ENCODE results near the gene ESYT3. TPM values are rescaled to one million over a fixed set of nuclear protein-coding genes. Genes with fewer than 3 reads are reported as not detected.

The ESYT3 gene
- total RNA-seq, 1 experiment from 2014 or later, result 2.6 TPM

GRCh38 chr3:138389144-138389601 lies 45.2 kb upstream of the ESYT3 start:
- peak; percentile 22 for ATAC-seq
- POLR2A ChIA-PET, result no interaction called here
- intact Hi-C loops (cut with micrococcal nuclease; ENCODE audit: unreplicated experiment), result no loop called here

DNA sequence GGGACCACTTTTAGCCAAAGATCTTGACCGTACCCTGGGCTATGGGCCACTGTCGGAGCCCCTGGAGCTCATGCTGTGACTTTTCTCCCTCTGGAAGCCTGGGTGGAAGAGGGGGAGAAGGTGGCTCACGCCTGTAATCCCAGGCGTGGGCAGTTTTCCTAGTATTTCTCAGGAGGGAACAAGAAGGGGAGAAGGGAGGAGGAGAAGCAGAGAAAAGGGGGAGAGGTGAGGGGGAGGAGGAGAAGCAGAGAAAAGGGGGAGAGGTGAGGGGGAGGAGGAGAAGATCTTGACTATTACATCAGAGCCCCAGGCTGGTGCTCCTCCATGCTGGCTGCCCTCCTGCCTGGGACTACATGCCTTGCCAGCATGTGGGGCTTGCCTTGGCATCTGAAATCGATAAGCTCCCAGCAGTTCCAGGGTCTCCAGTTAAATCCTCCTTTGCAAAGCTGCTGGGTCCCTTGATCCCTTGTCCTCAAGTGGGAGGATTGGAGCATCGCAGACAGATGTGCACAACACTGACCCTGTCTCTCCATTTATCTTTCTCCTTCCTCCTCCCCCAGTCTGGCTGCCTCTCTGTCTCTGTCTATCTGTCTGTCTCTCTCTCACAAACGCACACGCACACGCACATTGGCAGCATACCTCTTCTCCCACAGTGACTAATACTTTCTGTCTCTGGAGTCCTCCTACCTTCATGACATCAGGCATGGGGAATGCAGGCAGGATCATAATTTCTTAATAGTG lies 44.4 kb upstream of the ESYT3 start:
- Histone ChIP-seq H3K4me3 (ENCODE audit: low read depth in 2 of 2, low read length in 2 of 2) (no peak overlapping the region), H3K4me1 (ENCODE audit: control insufficient read depth, insufficient read depth, low read length) (peaks cover 6% of the 10 kb centered on the region), H3K27ac (ENCODE audit: low read length) (no peak overlapping the region), H3K36me3 (ENCODE audit: control insufficient read depth, insufficient read depth, low read length) (no peaks in the 10 kb centered on the region), H3K27me3 (ENCODE audit: control insufficient read depth, insufficient read depth, low read length) (no peaks in the 10 kb centered on the region), H3K9me3 (ENCODE audit: control insufficient read depth, insufficient read depth, low read depth, low read length) (no peaks in the 10 kb centered on the region)
- DNase-seq (ENCODE audit: low read depth, low spot score) (peak; percentile 7), ATAC-seq (peak; percentile 86)
- no peak for TF ChIP-seq CTCF (IDR thresholded peaks at IDR 0.05)
- TF ChIP-seq, protein P1, sequence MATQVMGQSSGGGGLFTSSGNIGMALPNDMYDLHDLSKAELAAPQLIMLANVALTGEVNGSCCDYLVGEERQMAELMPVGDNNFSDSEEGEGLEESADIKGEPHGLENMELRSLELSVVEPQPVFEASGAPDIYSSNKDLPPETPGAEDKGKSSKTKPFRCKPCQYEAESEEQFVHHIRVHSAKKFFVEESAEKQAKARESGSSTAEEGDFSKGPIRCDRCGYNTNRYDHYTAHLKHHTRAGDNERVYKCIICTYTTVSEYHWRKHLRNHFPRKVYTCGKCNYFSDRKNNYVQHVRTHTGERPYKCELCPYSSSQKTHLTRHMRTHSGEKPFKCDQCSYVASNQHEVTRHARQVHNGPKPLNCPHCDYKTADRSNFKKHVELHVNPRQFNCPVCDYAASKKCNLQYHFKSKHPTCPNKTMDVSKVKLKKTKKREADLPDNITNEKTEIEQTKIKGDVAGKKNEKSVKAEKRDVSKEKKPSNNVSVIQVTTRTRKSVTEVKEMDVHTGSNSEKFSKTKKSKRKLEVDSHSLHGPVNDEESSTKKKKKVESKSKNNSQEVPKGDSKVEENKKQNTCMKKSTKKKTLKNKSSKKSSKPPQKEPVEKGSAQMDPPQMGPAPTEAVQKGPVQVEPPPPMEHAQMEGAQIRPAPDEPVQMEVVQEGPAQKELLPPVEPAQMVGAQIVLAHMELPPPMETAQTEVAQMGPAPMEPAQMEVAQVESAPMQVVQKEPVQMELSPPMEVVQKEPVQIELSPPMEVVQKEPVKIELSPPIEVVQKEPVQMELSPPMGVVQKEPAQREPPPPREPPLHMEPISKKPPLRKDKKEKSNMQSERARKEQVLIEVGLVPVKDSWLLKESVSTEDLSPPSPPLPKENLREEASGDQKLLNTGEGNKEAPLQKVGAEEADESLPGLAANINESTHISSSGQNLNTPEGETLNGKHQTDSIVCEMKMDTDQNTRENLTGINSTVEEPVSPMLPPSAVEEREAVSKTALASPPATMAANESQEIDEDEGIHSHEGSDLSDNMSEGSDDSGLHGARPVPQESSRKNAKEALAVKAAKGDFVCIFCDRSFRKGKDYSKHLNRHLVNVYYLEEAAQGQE (IDR thresholded peaks at IDR 0.05; ENCODE audit: insufficient read depth in 1 of 2, low read depth in 2 of 2, low read length in 1 of 2), result no peak
- no peak for TF ChIP-seq TCF7L2 (IDR thresholded peaks at IDR 0.05; ENCODE audit: low read depth, low read length)
- no peak for TF ChIP-seq SIN3A (IDR thresholded peaks at IDR 0.05; ENCODE audit: borderline replicate concordance, insufficient read depth, low read depth, low read length)
- no peak for TF ChIP-seq POLR2AphosphoS5 (IDR thresholded peaks at IDR 0.05; ENCODE audit: low read depth, low read length)
- intact Hi-C loops (cut with micrococcal nuclease; ENCODE audit: unreplicated experiment), result no loop called here
- in situ Hi-C loops (cut with HindIII; ENCODE audit: low pct_unique_long_range_greater_than_20kb, low sequenced_read_pairs), result no loop called here
- ChIA-PET POLR2A (no interaction called here), CTCF (interaction anchor here (0.6 to 1.4 kb wide), 2 partner anchors 27 to 559 kb away, joined by 3 read pairs; no protein-coding TSS in a partner anchor)
- BruUV-seq (replicated peaks), result no TSS peak

More at GRCh38 chr3:138389144-138389601, 45.2 kb upstream of the ESYT3 start:
- TF ChIP-seq CTCF (IDR thresholded peaks at IDR 0.05) (no peak), TCF7L2 (IDR thresholded peaks at IDR 0.05; ENCODE audit: low read depth, low read length) (no peak), SIN3A (IDR thresholded peaks at IDR 0.05; ENCODE audit: borderline replicate concordance, insufficient read depth, low read depth, low read length) (no peak), POLR2AphosphoS5 (IDR thresholded peaks at IDR 0.05; ENCODE audit: low read depth, low read length) (no peak)
- TF ChIP-seq, protein P1 (IDR thresholded peaks at IDR 0.05; ENCODE audit: insufficient read depth in 1 of 2, low read depth in 2 of 2, low read length in 1 of 2), result no peak
- H3K9me3 ChIP-seq (ENCODE audit: control insufficient read depth, insufficient read depth, low read depth, low read length), result no peaks in the 10 kb centered on the region
- DNase-seq (ENCODE audit: low read depth, low spot score), result no peak
- no peak overlapping the region for H3K4me3 ChIP-seq (ENCODE audit: low read depth in 2 of 2, low read length in 2 of 2)
- peaks cover 6% of the 10 kb centered on the region for H3K4me1 ChIP-seq (ENCODE audit: control insufficient read depth, insufficient read depth, low read length)
- no peaks in the 10 kb centered on the region for H3K36me3 ChIP-seq (ENCODE audit: control insufficient read depth, insufficient read depth, low read length)
- BruUV-seq (replicated peaks), result no TSS peak
- no peak overlapping the region for H3K27ac ChIP-seq (ENCODE audit: low read length)
- H3K27me3 ChIP-seq (ENCODE audit: control insufficient read depth, insufficient read depth, low read length), result no peaks in the 10 kb centered on the region
- CTCF ChIA-PET, result no interaction called here
- in situ Hi-C loops (cut with HindIII; ENCODE audit: low pct_unique_long_range_greater_than_20kb, low sequenced_read_pairs), result no loop called here

Data from Panc1 (cell line).